ENCODE results near the gene CARS2.

GRCh38 chr13:110687736-110688135 lies 18.2 kb downstream of the CARS2 start:
- TF ChIP-seq CTCF (IDR thresholded peaks at IDR 0.05 in 4 of 5, conservative IDR thresholded peaks at IDR 0.05 in 1 of 5) (no peak), POLR2A (IDR thresholded peaks at IDR 0.05) (no peak)
